Thyroid gland (tissue), 4 donors: Measurements from ENCODE around the gene PLXNA4.

Experiments used
- POLR2A ChIP-seq, 2 donors: fragments of 450-650 bp; IDR thresholded peaks; one replicate each; pipeline ENCODE4 v1.6.1; 2017; ENCODE audit warnings: antibody characterized with exemption in 2 of 2, mild to moderate bottlenecking in 2 of 2, moderate library complexity in 1 of 2
- TF ChIP-seq, protein P1 (sequence below), 6 experiments: fragments of 200-600 bp in 3 of 6; fragments of 450-650 bp in 3 of 6; sonication (generic) in 3 of 6; IDR thresholded peaks; one replicate each; pipeline ENCODE4 v1.5.1; 2016 to 2019; ENCODE audit warnings: antibody characterized with exemption in 6 of 6, mild to moderate bottlenecking in 2 of 6, inconsistent platforms in 1 of 6, moderate library complexity in 1 of 6

- TF ChIP-seq, protein P1, sequence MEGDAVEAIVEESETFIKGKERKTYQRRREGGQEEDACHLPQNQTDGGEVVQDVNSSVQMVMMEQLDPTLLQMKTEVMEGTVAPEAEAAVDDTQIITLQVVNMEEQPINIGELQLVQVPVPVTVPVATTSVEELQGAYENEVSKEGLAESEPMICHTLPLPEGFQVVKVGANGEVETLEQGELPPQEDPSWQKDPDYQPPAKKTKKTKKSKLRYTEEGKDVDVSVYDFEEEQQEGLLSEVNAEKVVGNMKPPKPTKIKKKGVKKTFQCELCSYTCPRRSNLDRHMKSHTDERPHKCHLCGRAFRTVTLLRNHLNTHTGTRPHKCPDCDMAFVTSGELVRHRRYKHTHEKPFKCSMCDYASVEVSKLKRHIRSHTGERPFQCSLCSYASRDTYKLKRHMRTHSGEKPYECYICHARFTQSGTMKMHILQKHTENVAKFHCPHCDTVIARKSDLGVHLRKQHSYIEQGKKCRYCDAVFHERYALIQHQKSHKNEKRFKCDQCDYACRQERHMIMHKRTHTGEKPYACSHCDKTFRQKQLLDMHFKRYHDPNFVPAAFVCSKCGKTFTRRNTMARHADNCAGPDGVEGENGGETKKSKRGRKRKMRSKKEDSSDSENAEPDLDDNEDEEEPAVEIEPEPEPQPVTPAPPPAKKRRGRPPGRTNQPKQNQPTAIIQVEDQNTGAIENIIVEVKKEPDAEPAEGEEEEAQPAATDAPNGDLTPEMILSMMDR (IDR thresholded peaks at IDR 0.05): no peak
- no peak for TF ChIP-seq POLR2A (IDR thresholded peaks at IDR 0.05)
Measured at GRCh38 chr7:132428247-132428919, 147.9 kb downstream of the PLXNA4 start.
